Parathyroid adenoma (tissue), 2 donors: Measurements from ENCODE around the gene SLITRK2.

Experiments
- H2AFZ ChIP-seq: fragments of 300-600 bp; sonication (generic); one replicate; pipeline ENCODE4 v1.7.0; 2017; ENCODE audit warnings: antibody characterized with exemption, mild to moderate bottlenecking
- H3K27ac ChIP-seq: fragments of 300-600 bp; sonication (generic); one replicate; pipeline ENCODE4 v1.7.0; 2017
- H3K27me3 ChIP-seq: fragments of 300-600 bp; sonication (generic); one replicate; pipeline ENCODE4 v1.7.0; 2017; ENCODE audit warnings: low read length; ENCODE audit not compliant: control insufficient read depth, insufficient read depth
- H3K36me3 ChIP-seq: fragments of 300-600 bp; sonication (generic); one replicate; pipeline ENCODE4 v1.7.0; 2017; ENCODE audit warnings: low read length; ENCODE audit not compliant: control insufficient read depth, insufficient read depth
- H3K4me1 ChIP-seq: fragments of 300-600 bp; sonication (generic); one replicate; pipeline ENCODE4 v1.7.0; 2017; ENCODE audit warnings: control low read depth
- H3K4me2 ChIP-seq: fragments of 300-600 bp; sonication (generic); one replicate; pipeline ENCODE4 v1.7.0; 2017; ENCODE audit warnings: low read length
- H3K4me3 ChIP-seq: fragments of 300-600 bp; sonication (generic); one replicate; pipeline ENCODE4 v1.7.0; 2017; ENCODE audit warnings: low read depth, low read length
- H3K79me2 ChIP-seq: fragments of 300-600 bp; sonication (generic); one replicate; pipeline ENCODE4 v1.7.0; 2017; ENCODE audit warnings: control low read depth
- H3K9ac ChIP-seq: fragments of 300-600 bp; sonication (generic); one replicate; pipeline ENCODE4 v1.7.0; 2017; ENCODE audit warnings: mild to moderate bottlenecking
- H3K9me3 ChIP-seq: fragments of 300-600 bp; sonication (generic); one replicate; pipeline ENCODE4 v1.7.0; 2017; ENCODE audit warnings: low read length; ENCODE audit not compliant: control insufficient read depth
- CTCF ChIP-seq: fragments of 300-600 bp; sonication (generic); IDR thresholded peaks from one replicate; pipeline ENCODE4 v1.7.0; 2017; ENCODE audit warnings: antibody characterized with exemption, mild to moderate bottlenecking
- donor health status: primary hyperparathyroidism.

Gene SLITRK2

GRCh38 chrX:145832796-145833195 lies 15.2 kb downstream of the SLITRK2 start:
- no peak overlapping the region for H3K27ac ChIP-seq
- H2AFZ ChIP-seq: no peak overlapping the region
- no peaks in the 10 kb centered on the region for H3K79me2 ChIP-seq
- no peak overlapping the region for H3K9ac ChIP-seq
- no peaks in the 10 kb centered on the region for H3K4me1 ChIP-seq
- no peak for TF ChIP-seq CTCF
- H3K36me3 ChIP-seq: no peaks in the 10 kb centered on the region
- H3K4me3 ChIP-seq: no peak overlapping the region
- no peaks in the 10 kb centered on the region for H3K9me3 ChIP-seq
- H3K27me3 ChIP-seq: no peaks in the 10 kb centered on the region
- H3K4me2 ChIP-seq: no peak overlapping the region

DNA sequence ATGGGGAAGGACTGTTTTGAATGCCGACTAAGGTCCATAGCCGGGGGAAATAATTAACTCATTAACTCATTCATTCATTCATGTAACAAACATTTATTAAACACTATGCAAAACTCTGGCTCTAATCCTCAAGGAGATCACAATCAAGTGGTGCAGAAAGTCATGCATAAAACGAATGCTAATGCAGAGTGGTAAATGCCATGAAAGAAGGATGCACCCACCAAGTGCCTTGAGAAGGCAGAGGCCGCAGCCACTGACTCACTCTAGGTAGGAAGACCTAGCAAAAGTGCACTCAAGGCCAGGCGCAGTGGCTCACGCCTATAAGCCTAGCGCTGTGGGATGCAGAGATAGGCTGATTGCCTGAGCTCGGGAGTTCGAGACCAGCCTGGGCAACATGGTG lies 22.9 kb downstream of the SLITRK2 start:
- no peaks in the 10 kb centered on the region for H3K79me2 ChIP-seq
- no peak overlapping the region for H2AFZ ChIP-seq
- H3K27me3 ChIP-seq: no peaks in the 10 kb centered on the region
- no peak for TF ChIP-seq CTCF
- H3K27ac ChIP-seq: no peak overlapping the region
- no peaks in the 10 kb centered on the region for H3K4me1 ChIP-seq
- H3K9me3 ChIP-seq: no peaks in the 10 kb centered on the region
- no peak overlapping the region for H3K9ac ChIP-seq
- no peaks in the 10 kb centered on the region for H3K36me3 ChIP-seq
- no peak overlapping the region for H3K4me3 ChIP-seq
- no peak overlapping the region for H3K4me2 ChIP-seq

DNA sequence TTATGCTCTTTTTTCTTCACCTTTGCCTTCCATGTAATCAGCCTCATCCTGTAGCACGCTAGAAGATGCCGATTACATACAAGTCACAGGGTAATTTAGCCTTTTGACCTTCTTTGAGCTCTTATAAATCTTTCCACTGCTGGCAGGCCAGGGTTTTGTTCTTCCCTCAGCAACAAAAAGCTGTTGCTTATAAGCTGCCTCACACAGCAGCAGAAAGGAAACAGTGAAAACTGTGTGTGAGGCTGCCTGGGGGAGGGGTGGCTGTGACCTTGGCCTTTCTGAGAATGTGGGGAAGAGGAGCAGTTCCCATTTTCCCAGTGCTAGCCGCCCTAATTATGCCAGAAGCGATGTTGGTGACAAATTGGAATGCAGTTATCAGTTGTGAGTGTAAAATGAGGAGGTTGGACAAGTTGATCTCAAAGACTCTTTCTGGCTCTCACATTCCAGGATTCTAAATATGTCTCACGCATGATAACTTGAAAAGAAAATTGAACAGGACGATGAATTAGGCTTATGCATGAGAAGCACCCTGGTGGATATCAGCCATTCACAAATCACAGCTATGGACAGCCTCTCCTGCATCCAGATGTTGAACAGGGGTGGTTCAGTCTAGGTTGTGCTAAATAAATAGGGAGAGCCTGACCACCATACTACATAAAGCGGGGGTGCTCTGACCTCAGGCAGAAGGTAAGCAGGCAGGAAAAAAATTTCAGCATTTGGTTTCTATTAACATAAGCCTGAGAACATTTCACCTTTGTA lies 25.7 kb downstream of the SLITRK2 start:
- no peak overlapping the region for H3K4me3 ChIP-seq
- no peak overlapping the region for H2AFZ ChIP-seq
- H3K4me1 ChIP-seq: no peaks in the 10 kb centered on the region
- H3K27me3 ChIP-seq: no peaks in the 10 kb centered on the region
- H3K4me2 ChIP-seq: no peak overlapping the region
- no peaks in the 10 kb centered on the region for H3K9me3 ChIP-seq
- no peaks in the 10 kb centered on the region for H3K79me2 ChIP-seq
- no peak for TF ChIP-seq CTCF
- H3K9ac ChIP-seq: no peak overlapping the region
- H3K27ac ChIP-seq: no peak overlapping the region
- no peaks in the 10 kb centered on the region for H3K36me3 ChIP-seq

GRCh38 chrX:145844886-145845285 lies 27.3 kb downstream of the SLITRK2 start:
- TF ChIP-seq CTCF: no peak
- Histone ChIP-seq H3K9ac (no peak overlapping the region), H3K4me3 (no peak overlapping the region), H2AFZ (no peak overlapping the region), H3K27ac (no peak overlapping the region), H3K9me3 (no peaks in the 10 kb centered on the region), H3K27me3 (no peaks in the 10 kb centered on the region), H3K4me2 (no peak overlapping the region), H3K4me1 (no peaks in the 10 kb centered on the region), H3K36me3 (no peaks in the 10 kb centered on the region), H3K79me2 (no peaks in the 10 kb centered on the region)

- Histone ChIP-seq H3K27me3 (no peaks in the 10 kb centered on the region), H3K9ac (no peak overlapping the region), H3K4me2 (no peak overlapping the region), H2AFZ (no peak overlapping the region), H3K79me2 (no peaks in the 10 kb centered on the region), H3K4me1 (no peaks in the 10 kb centered on the region), H3K27ac (no peak overlapping the region), H3K36me3 (no peaks in the 10 kb centered on the region), H3K9me3 (no peaks in the 10 kb centered on the region), H3K4me3 (no peak overlapping the region)
- no peak for TF ChIP-seq CTCF
Measured at GRCh38 chrX:145848448-145848847, 30.8 kb downstream of the SLITRK2 start.
